K562 (cell line): ENCODE data around the gene GAS2L1. TPM values are rescaled to one million over a fixed set of nuclear protein-coding genes. Genes with fewer than 3 reads are reported as not detected.

Source experiments
- ATF3 ChIP-seq, 2 experiments: fragments of 450-650 bp in 1 of 2; sonication (generic) in 1 of 2; formaldehyde crosslinking in 1 of 2; IDR thresholded peaks in 1 of 2; conservative IDR thresholded peaks in 1 of 2; 2 replicates each; pipeline versions ENCODE4 v1.6.1 to v1.8.1; 2016 to 2023; ENCODE audit warnings: mild to moderate bottlenecking in 2 of 2, moderate library complexity in 2 of 2, inconsistent platforms in 1 of 2, missing genetic modification reagents in 1 of 2
- CREBBP ChIP-seq: IDR thresholded peaks from one replicate; pipeline ENCODE4 v1.6.1; 2012; ENCODE audit warnings: low read depth, mild to moderate bottlenecking, control low read depth, inconsistent platforms, low read length
- DLX4 ChIP-seq: fragments of 250-450 bp; sonication (Bioruptor Pico); IDR thresholded peaks from 2 replicates; pipeline ENCODE4 v1.6.1; 2021; ENCODE audit warnings: mild to moderate bottlenecking
- HMG20A ChIP-seq: fragments of 450-650 bp; formaldehyde crosslinking; conservative IDR thresholded peaks from 2 replicates; pipeline ENCODE4 v1.4.0; 2020; ENCODE audit warnings: mild to moderate bottlenecking, mixed read lengths
- HNRNPL ChIP-seq: fragments of 200-400 bp; formaldehyde crosslinking; IDR thresholded peaks from 2 replicates; pipeline ENCODE4 v1.6.1; 2017; ENCODE audit warnings: low read depth, mild to moderate bottlenecking, low read length
- JUN ChIP-seq, 2 experiments: sonication (generic) in 1 of 2; formaldehyde crosslinking in 1 of 2; IDR thresholded peaks; 2 replicates each; pipeline versions ENCODE4 v1.6.1 to v1.8.0; 2012 to 2022; ENCODE audit warnings: borderline replicate concordance in 2 of 2, mild to moderate bottlenecking in 2 of 2, improper control_type of control experiment in 1 of 2, low read depth in 1 of 2, low read length in 1 of 2, missing genetic modification reagents in 1 of 2
- MECOM ChIP-seq: fragments of 250-450 bp; sonication (Bioruptor Pico); IDR thresholded peaks from 2 replicates; pipeline ENCODE4 v1.8.0; 2022; ENCODE audit warnings: inconsistent platforms
- NCOA2 ChIP-seq, 2 experiments: fragments of 450-650 bp; IDR thresholded peaks; 2 replicates each; pipeline ENCODE4 v1.6.1; 2018; ENCODE audit warnings: mild to moderate bottlenecking in 2 of 2, moderate library complexity in 1 of 2; ENCODE audit not compliant: partially characterized antibody in 2 of 2
- NELFE ChIP-seq: IDR thresholded peaks from 2 replicates; pipeline ENCODE4 v1.6.1; 2011; ENCODE audit warnings: mild to moderate bottlenecking; ENCODE audit not compliant: insufficient read depth, insufficient read length
- NFATC3 ChIP-seq: fragments of 450-650 bp; IDR thresholded peaks from 2 replicates; pipeline ENCODE4 v1.6.1; 2017; ENCODE audit warnings: mild to moderate bottlenecking
- NONO ChIP-seq, 2 experiments: fragments of 200-400 bp in 1 of 2; fragments of 450-650 bp in 1 of 2; formaldehyde crosslinking in 1 of 2; IDR thresholded peaks; 2 replicates each; pipeline ENCODE4 v1.6.1; 2017; ENCODE audit warnings: low read depth in 2 of 2, mild to moderate bottlenecking in 2 of 2, moderate library complexity in 2 of 2, low read length in 1 of 2
- NR2C1 ChIP-seq, 2 experiments: fragments of 450-650 bp; IDR thresholded peaks; 2 replicates each; pipeline ENCODE4 v1.6.1; 2017; ENCODE audit warnings: mild to moderate bottlenecking in 2 of 2, antibody characterized with exemption in 1 of 2, inconsistent platforms in 1 of 2, missing compliant biosample characterization in 1 of 2, missing genetic modification characterization in 1 of 2
- NR2C2 ChIP-seq, 2 experiments: fragments of 200-800 bp in 1 of 2; sonication (Bioruptor generic) in 1 of 2; sonication (generic) in 1 of 2; formaldehyde crosslinking in 1 of 2; IDR thresholded peaks; 2 replicates each; pipeline versions ENCODE4 v1.6.1 to v1.8.0; 2016 to 2022; ENCODE audit warnings: mild to moderate bottlenecking in 1 of 2, missing compliant biosample characterization in 1 of 2, missing genetic modification characterization in 1 of 2, missing genetic modification reagents in 1 of 2
- NR3C1 ChIP-seq: sonication (generic); formaldehyde crosslinking; IDR thresholded peaks from 2 replicates; pipeline ENCODE4 v1.8.1; 2022; ENCODE audit warnings: missing genetic modification reagents
- PCBP1 ChIP-seq: fragments of 200-400 bp; formaldehyde crosslinking; IDR thresholded peaks from 2 replicates; pipeline ENCODE4 v1.6.1; 2018; ENCODE audit warnings: mild to moderate bottlenecking, low read depth, low read length; ENCODE audit not compliant: poor library complexity, severe bottlenecking
- POU5F1 ChIP-seq: fragments of 150-350 bp; IDR thresholded peaks from 2 replicates; pipeline ENCODE4 v1.6.1; 2014; ENCODE audit warnings: borderline replicate concordance, low read length, low read depth, mild to moderate bottlenecking; ENCODE audit not compliant: partially characterized antibody
- PREB ChIP-seq: sonication (generic); formaldehyde crosslinking; IDR thresholded peaks from 2 replicates; pipeline ENCODE4 v1.8.1; 2023; ENCODE audit warnings: mild to moderate bottlenecking, missing genetic modification reagents
- PTTG1 ChIP-seq: fragments of 450-650 bp; IDR thresholded peaks from 2 replicates; pipeline ENCODE4 v1.6.1; 2016; ENCODE audit warnings: low read depth, mild to moderate bottlenecking, missing genetic modification characterization, missing compliant biosample characterization
- SIN3A ChIP-seq, 2 experiments: fragments of 150-350 bp in 1 of 2; IDR thresholded peaks; 2 replicates each; pipeline ENCODE4 v1.6.1; 2011 to 2016; ENCODE audit warnings: borderline replicate concordance in 2 of 2, low read depth in 2 of 2, low read length in 2 of 2, mild to moderate bottlenecking in 2 of 2, moderate library complexity in 2 of 2; ENCODE audit not compliant: control insufficient read depth in 1 of 2
- ZNF184 ChIP-seq: sonication (generic); formaldehyde crosslinking; IDR thresholded peaks from 2 replicates; pipeline ENCODE4 v1.5.0; 2020; ENCODE audit warnings: missing genetic modification reagents
- ZNF584 ChIP-seq: fragments of 200-800 bp; sonication (Bioruptor generic); IDR thresholded peaks from 2 replicates; pipeline ENCODE4 v1.6.1; 2016; ENCODE audit warnings: low read depth, mild to moderate bottlenecking, missing genetic modification characterization, missing compliant biosample characterization
- polyA plus RNA-seq, 8 experiments: library from polyadenylated mRNA; depleted of rRNA in 4 of 8; stranded (reverse) in 5 of 8; unstranded in 3 of 8; fragments of >200 nt; fragmentation: Nextera tagmentation in 2 of 8; fragmentation: Illumina TruSeq in 1 of 8; extraction: Ambion mirVana in 2 of 8; extraction: Trizol in 1 of 8; gene quantifications; 2 replicates each; pipeline versions ENCODE4 v1.2.1 to v1.2.3, GENCODE V29; 2011 to 2014; ENCODE audit warnings: inconsistent platforms in 1 of 8, missing spikeins in 1 of 8
- total RNA-seq, 7 experiments: library from RNA; depleted of rRNA in 6 of 7; stranded (reverse); fragments of >200 nt in 6 of 7; fragmentation: Illumina TruSeq in 2 of 7; extraction: Trizol in 2 of 7; gene quantifications; 2 replicates each; pipeline versions ENCODE4 v1.2.1 to v1.2.3, GENCODE V29; 2011 to 2021; ENCODE audit warnings: low replicate concordance in 1 of 7
- TF ChIP-seq, protein P1 (sequence below): sonication (generic); formaldehyde crosslinking; IDR thresholded peaks from 2 replicates; pipeline ENCODE4 v1.9.0; 2022; ENCODE audit warnings: mild to moderate bottlenecking, missing genetic modification reagents

The GAS2L1 gene
- total and polyA plus RNA-seq, 9 of the 15 experiments (the other 6 are each of a cell fraction or from before 2014, with no cell fraction given), result 0.56 to 19.7 (median 3.2) TPM

DNA sequence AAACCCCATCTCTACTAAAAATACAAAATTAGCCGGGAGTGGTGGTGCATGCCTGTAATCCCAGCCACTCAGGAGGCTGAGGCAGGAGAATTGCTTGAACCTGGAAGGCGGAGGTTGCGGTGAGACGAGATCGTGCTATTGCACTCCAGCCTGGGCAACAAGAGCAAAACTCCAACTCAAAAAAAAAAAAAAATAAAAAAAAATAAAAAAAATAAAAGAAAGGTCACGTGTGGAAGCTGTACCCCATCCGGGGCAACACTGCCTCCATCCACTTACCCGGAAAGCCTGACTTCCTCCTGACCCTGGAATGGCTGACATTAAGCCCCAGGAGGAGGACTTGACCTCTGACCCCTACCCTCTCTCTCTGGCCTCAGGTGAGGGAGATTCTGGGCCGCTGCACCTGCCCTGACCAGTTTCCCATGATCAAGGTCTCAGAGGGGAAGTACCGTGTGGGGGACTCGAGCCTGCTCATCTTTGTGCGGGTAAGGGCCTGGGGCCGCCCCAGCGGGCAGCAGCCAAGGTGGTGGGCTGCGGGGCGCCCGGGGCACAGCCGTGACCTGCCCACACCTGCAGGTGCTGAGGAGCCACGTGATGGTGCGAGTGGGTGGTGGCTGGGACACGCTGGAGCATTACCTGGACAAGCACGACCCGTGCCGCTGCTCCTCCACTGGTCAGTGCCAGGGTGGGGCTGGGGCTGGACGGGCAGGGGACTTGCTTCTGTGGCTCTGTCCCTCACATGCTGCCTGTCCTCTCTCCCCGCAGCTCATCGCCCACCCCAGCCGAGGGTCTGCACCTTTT is 3.8 kb downstream of the GAS2L1 start (continued):
- no peak for TF ChIP-seq ATF3 (IDR thresholded peaks at IDR 0.05)
- TF ChIP-seq ATF3 (CRISPR knock-in tag; conservative IDR thresholded peaks at IDR 0.05), result no peak
- TF ChIP-seq JUN (IDR thresholded peaks at IDR 0.05; ENCODE audit: borderline replicate concordance, low read depth, low read length), result no peak
- no peak for TF ChIP-seq JUN (CRISPR knock-in tag; IDR thresholded peaks at IDR 0.05; ENCODE audit: borderline replicate concordance)
- TF ChIP-seq NELFE, result no peak
- TF ChIP-seq NR2C2 (CRISPR knock-in tag; IDR thresholded peaks at IDR 0.05), result peak; percentile 41; the same call in 1 of the 2 replicates
- peak; percentile 44; the same call in 1 of the 2 replicates for TF ChIP-seq NR2C2 (tag; IDR thresholded peaks at IDR 0.05)
- TF ChIP-seq CREBBP, result no peak
- no peak for TF ChIP-seq PTTG1 (tag)
- TF ChIP-seq NFATC3, result no peak
- TF ChIP-seq NR2C1 (IDR thresholded peaks at IDR 0.05), result peak; percentile 68
- peak; percentile 72 for TF ChIP-seq NR2C1 (tag; IDR thresholded peaks at IDR 0.05)
- TF ChIP-seq SIN3A (IDR thresholded peaks at IDR 0.05; ENCODE audit: borderline replicate concordance in 2 of 2, control insufficient read depth in 1 of 2, low read depth in 2 of 2, low read length in 2 of 2), result no peak
- no peak for TF ChIP-seq DLX4 (CRISPR knock-in tag)
- no peak for TF ChIP-seq MECOM (CRISPR knock-in tag)
- 0 out of 2 replicates have a peak, but pooled peaks have one; percentile 42 for TF ChIP-seq HNRNPL
- TF ChIP-seq ZNF584, result no peak
- TF ChIP-seq, protein P1, sequence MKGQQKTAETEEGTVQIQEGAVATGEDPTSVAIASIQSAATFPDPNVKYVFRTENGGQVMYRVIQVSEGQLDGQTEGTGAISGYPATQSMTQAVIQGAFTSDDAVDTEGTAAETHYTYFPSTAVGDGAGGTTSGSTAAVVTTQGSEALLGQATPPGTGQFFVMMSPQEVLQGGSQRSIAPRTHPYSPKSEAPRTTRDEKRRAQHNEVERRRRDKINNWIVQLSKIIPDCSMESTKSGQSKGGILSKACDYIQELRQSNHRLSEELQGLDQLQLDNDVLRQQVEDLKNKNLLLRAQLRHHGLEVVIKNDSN (CRISPR knock-in tag), result peak; percentile 30; the same call in 1 of the 2 replicates
- no peak for TF ChIP-seq NCOA2 (IDR thresholded peaks at IDR 0.05; ENCODE audit: partially characterized antibody in 2 of 2)
- peak; percentile 47 for TF ChIP-seq PCBP1
- TF ChIP-seq HMG20A (CRISPR knock-in tag), result no peak
- TF ChIP-seq POU5F1, result no peak
- no peak for TF ChIP-seq NONO (IDR thresholded peaks at IDR 0.05; ENCODE audit: low read depth in 2 of 2, low read length in 1 of 2)
- TF ChIP-seq PREB, result no peak
- TF ChIP-seq NR3C1, result no peak
- no peak for TF ChIP-seq ZNF184 (CRISPR knock-in tag)
